ENCODE data around the gene SLK.

SLK gene

GRCh38 chr10:103942866-103943265, 24.1 kb upstream of the SLK start:
- DNase-seq = no peak

DNA sequence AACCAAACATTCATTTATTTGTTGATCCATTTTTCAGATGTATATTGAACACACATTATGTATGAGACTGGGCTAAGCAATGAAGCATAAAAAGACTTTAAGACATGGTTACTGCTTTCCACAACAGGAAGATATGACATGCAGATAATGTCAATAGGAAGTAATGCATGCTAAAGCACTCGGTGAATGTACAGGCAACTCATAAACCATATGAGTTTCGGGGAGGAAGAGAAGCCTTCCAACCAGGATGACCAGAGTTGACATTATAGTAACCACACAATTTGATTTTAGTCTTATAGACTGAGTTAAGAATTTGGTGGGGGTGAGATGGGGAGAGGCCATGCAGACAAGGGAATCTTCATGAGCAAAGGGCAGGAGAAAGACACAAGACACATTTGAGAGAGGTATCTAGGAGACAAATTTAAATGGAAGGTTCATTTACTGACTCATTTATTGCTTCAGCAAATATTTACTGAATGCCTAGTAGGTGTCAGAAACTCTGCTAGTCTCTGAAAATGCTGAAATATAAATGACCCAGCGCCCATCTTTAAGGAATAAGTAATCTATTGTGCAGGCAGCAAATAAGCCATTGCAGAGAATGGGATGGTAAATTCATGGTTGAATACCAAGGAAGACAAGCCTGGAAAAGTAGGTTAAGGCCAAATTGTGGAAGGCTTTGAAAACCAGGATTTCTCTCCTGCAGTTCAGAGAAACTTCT, 19.0 kb upstream of the SLK start:
- no peak for DNase-seq

DNA sequence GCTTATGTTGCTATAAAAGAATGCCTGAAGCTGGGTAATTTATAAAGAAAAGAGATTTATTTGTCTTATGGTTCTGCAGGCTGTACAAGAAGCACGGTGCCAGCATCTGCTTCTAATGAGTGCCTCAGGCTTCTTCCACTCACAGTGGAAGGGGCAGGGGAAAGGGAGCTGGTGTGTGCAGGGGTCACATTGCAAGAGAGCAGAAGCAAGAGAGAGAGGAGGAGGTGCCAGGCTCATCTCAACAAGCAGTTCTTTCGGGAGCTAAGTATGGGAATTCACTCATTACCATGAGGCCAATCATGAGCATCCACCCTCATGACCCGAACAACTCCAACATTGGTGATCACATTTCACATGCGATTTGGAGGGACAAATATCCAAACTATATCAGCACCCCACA, 17.2 kb upstream of the SLK start:
- DNase-seq = no peak

DNA sequence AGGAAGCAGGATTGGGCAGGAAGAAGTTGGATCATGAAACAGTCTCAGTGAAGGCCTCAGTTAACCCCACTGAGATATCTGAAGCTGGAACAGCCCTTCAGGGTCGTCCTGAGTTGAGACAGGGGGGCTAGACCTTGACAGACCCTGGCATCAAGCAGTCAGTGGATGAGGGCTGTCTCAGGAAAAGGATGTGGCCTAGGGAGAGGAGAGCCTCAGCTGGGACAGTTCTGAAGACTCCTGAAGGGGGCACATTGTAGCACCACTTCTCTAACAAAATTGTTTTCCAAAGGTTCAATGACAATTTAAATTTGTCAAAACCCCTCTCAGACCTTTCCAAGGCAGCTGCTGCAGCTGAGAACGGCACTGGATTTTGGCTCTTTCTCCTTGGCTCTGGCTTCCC, 15.8 kb upstream of the SLK start:
- DNase-seq = no peak

DNA sequence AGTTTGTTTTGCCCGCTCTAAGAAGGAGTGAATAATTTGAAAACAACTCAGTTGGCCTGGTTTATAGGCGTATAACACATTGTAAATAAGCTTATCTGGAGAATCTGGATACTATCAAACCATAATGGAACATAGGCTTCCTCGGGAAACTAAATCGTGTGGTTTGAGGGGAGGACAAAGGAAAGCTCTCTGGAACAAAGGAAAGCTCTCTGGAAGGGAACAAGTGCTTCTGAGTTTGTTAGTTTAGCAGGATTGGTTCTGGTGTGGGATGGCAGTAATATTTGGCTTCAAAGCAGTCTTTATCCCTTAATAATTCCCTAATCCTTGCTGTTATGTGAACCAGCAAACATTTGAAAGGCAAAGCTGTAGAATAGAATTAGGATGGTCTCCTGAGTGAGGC, 15.0 kb upstream of the SLK start:
- DNase-seq = no peak

DNA sequence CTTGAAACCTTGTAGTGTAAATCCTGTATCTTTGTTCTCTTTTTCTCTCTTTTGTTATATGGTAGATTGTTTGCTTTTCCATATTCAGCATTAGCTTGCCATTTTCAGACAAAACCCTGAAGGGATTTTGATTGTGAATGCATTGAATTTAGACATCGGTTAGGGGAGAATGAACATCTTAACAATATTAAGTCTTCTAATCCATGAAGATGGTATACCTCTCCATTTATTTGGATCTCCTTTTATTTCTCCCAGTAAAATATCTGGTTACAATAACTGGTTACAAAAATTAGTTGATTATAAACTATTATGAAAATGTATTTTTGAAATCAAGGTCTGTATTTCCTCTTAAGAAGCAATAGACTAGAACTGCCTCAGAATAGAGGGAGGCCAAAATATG, 12.4 kb upstream of the SLK start:
- no peak for DNase-seq

DNA sequence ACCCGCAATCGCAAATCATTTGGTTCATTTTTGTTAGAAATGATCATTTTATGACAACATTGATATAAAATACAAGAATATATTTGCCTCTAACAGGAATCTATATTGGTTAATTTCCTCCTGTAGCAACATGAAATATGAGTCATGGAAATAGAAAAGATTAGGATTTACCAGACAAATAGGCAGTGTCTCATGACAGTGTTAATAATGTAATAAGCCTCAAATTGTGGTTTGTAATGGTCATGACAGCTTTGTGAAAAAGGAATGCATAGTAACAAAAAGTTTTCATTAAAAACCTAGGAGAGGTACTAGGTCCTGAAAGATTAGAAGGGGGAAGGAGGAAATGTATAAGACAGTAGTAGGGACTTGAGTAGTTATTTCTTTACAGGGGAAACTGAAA, 7.9 kb upstream of the SLK start:
- no peak for DNase-seq

DNA sequence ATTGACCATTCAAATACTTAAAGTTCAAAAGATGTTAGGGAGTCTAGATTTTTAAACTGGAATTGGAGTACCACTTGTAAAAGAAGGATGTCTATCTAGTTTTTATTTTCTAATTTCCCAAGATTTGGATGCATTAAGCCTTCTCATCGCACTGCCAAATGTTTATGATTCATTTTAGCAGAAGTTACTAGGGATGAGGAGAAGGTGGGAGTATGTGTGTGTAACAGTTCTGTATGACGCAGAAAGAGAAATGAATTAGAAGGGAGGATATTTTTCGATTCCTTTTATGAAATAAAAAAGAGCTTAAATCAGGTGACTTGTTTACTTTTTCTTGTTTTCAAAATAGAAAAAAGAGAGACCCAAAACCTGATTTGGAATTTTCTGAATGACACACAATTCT, 6.8 kb upstream of the SLK start:
- no peak for DNase-seq

- peak in 1 of 2 experiments; percentile 47 for DNase-seq
Measured at GRCh38 chr10:103967448-103968071, 620 bp downstream of the SLK start.

GRCh38 chr10:103968441-103969391, 1.8 kb downstream of the SLK start:
- no peak for DNase-seq

DNA sequence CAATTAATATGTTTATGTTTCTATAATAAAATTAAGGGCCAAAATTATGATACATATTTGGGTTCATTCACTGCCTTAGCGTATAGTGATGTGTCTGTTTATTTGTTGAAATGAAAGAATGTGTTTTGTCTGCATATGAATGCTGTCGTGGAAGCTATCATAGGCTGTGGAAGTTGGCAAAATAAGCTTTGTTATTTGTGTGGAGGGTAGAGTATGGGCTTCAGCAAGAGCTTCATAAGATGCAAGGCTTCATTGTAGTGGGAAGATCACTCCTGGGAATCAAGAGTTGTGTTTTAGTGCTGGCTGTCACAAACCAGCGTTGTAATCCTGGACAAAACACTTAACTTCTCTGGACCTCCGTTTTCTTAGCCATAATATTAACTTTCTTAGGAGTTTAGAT, 2.5 kb downstream of the SLK start:
- no peak for DNase-seq

- no peak for DNase-seq
Measured at GRCh38 chr10:103969857-103970627, 3.1 kb downstream of the SLK start.

DNA sequence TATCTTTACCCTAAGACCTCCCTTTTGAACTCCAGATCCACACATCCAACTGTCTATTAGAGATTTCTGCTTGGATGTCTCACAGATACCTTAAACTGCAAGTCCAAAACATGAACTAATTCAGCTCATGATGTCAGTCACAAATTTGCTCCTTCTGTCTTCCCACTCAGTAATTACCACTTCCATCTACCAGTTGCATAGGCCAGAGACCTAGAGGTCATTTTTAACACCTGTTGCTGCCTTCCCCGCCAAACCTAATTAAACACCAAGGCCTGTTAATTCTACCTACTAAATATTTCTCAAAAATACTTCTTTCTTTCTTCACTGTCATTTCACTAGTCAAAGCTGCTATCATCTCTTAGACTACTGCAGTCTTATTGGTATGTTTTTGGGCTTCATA, 8.2 kb downstream of the SLK start:
- no peak for DNase-seq

DNA sequence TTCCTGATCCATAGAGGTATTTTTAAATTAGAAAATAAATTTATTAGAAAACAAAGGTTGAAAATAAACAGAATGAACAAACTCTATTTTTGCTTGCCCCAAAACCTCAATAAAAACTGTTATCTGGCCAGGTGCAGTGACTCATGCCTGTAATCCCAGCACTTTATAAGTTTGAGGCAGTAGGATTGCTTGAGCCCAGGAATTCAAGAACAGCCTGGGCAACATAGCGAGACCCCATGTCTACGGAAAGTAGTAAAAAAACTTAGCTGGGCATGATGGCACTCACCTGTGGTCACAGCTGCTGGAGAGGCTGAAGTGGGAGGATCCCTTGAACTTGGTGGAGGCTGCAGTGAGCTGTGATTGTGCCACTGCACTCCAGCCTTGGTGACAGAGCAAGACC, 10.3 kb downstream of the SLK start:
- DNase-seq = no peak

- DNase-seq = no peak
Measured at GRCh38 chr10:103979530-103979929, 12.6 kb downstream of the SLK start.

DNA sequence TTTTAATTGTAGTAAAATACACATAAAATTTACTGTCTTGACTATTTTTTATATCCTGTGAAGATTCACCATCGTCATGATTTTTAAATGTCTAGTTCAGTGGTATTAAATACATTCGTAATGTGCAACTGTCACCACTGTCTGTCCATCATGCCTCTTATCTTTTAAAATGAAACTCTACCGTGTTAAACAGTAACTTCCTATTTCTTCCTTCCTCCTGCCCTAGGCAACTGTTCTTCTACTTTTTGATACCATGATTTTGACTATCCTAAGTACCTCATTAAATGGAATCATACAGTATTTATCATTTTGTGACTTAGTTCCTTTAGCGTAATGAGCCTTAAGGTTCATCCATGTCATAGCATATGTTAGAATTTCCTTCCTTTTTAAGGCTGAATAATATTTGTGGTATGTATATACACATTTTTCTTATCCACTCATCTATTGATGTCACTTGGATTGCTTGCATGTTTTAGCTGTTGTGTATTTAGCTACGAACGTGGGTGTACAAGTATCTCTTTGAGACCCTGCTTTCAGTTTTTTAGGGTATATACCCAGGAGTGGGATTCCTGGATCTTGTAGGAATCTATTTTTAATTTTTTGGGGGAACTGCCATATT, 13.5 kb downstream of the SLK start:
- DNase-seq = no peak

- DNase-seq = peak in 1 of 2 experiments; percentile 1
Measured at GRCh38 chr10:103982639-103983038, 15.7 kb downstream of the SLK start.

- no peak for DNase-seq
Measured at GRCh38 chr10:103983367-103983911, 16.5 kb downstream of the SLK start.

DNA sequence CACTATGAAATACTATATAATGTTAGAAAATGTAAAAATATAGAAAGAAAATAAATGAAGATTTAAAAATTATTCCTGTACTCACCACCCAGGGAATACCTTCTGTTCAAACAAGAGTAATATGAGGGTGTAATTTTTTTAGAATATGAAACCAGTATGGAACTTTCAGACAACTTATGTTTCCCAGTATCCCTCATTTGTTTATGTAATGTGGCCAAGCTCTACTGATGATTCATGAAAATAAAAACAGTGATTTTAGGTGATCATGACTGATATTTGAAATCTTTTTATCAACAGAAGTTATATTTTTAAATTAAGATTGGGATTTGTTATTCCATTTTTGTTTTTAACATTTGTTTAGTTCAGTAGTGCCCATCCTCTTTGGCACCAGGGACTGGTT, 18.8 kb downstream of the SLK start:
- no peak for DNase-seq

DNA sequence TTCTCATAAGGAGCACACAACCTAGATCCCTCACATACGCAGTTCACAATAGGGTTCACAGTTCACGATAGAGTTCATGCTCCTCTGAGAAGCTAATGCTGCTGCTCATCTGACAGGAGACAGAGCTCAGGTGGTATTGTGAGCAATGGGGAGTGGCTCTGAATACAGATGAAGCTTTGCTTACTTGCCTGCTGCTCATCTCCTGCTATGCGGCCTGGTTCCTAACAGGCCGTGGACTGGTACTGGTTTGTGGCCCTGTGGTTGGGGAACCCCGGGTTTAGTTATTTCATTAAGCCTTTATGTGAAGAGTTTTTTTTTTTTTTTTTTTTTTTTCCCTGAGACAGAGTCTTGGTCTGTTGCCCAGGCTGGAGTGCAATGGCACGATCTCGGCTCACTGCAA, 19.4 kb downstream of the SLK start:
- DNase-seq = no peak

- no peak for DNase-seq
Measured at GRCh38 chr10:103990121-103990520, 23.2 kb downstream of the SLK start.

- DNase-seq = no peak
Measured at GRCh38 chr10:103990531-103990930, 23.6 kb downstream of the SLK start.
